RCC 7860 (cell line): ENCODE data around the gene POM121.
"Not testable (repeated sequence)": the region's sequence is repeated elsewhere in the genome, so short reads cannot be mapped to it uniquely, and the experiment has no call there.

ENCODE experiments used
- DNase-seq: peaks from one replicate; pipeline ENCODE4 v3.0.0-alpha.2; 2015; ENCODE audit warnings: low spot score
- FAIRE-seq: peaks from 2 replicates; lab custom pipeline; 2012; peaks lifted over from hg19 to GRCh38; lab: Jason Lieb, UNC

Gene POM121

DNA sequence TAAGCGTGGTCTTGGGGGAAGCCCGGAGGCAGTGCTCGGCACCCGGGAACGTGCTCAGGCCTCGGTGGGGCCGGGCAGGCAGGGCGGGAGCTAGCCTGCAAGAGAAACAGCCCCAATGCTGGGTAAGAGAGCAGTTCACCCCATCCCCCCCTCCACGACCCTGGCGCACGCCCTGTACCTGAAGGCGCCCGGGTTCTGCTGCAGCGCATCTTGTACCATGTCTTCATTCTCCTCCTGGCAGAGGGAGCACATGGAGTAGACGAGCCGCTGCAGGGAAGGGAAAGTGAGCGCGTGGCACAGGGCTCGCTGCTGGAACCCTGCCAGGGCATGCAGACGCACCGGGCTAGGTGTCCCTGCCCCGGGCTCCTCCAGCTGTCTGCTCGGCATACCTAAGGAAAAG, 23.8 kb downstream of the POM121 start:
- FAIRE-seq, DNase-seq: not testable (repeated sequence)

- not testable (repeated sequence) for DNase-seq, FAIRE-seq
Observed at GRCh38 chr7:72949276-72949675, 24.4 kb downstream of the POM121 start.

DNA sequence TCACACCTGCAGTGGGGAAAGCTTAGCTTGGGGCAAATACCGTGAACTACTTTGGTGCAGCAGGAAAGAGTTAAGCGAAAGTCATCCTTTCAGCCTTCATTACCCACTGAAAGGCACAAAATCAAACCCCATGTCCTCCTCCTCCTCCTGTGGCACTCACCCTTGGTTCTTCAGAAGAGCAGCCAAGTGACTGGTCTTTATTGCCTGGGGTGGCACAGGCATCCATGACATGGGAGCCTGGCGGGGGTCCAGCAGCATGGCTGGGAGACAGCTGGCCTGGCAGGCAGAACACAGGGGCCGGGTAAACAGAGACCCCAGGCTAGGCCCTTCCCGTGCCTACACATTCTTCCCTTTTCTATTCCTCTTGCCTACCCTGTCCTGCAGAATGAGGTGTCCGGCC, 24.8 kb downstream of the POM121 start:
- DNase-seq, FAIRE-seq: not testable (repeated sequence)

DNA sequence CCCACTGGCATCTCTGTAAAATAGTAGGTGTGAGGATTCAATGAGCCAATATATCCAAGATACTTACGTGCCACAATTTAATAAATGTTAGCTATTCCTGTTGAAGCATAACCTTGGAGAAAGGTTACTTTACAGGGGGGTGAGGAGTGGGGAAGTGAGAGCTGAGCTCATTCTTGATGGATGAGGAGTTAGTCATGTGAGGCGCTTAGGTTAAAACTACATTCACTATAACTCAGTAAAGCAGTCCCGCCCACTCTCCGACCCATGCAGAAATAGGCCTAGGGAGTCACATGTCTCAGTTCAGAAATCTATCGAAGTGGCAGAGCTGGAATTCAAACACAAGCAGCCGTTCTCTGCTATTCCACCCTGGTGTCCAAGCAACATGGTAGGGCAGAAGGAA, 25.5 kb downstream of the POM121 start:
- not testable (repeated sequence) for DNase-seq, FAIRE-seq

DNA sequence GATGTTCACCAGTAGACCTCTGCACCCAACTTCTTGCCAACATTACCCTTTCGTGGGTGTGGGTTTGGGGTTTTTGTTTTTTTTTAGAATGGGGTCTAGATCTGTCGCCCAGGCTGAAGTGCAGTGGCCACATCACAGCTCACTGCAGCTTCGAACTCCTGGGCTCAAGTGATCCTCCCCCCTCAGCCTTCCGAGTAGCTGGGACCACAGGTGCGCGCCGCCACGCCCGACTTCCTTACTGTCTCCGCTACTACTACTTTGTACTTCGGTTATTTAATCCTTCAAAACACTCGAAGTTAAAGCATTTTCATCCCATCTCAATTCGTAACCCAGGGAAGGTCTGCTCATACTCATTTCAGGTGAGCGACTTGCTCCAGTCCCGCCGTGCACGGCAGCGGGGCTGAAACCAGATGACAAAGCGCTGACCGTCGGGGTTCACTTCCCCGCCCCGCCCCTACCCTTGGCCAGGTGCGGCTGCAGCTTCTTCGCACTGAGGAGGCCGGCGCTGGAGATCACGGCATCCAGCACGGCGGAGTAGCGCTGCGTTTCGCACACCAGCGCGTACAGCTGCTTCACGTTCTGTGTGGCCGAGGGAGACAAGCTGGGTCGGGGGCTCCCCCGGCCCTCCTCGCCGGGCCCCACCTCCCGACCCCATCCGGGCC, 29.1 kb downstream of the POM121 start:
- DNase-seq, FAIRE-seq: not testable (repeated sequence)

DNA sequence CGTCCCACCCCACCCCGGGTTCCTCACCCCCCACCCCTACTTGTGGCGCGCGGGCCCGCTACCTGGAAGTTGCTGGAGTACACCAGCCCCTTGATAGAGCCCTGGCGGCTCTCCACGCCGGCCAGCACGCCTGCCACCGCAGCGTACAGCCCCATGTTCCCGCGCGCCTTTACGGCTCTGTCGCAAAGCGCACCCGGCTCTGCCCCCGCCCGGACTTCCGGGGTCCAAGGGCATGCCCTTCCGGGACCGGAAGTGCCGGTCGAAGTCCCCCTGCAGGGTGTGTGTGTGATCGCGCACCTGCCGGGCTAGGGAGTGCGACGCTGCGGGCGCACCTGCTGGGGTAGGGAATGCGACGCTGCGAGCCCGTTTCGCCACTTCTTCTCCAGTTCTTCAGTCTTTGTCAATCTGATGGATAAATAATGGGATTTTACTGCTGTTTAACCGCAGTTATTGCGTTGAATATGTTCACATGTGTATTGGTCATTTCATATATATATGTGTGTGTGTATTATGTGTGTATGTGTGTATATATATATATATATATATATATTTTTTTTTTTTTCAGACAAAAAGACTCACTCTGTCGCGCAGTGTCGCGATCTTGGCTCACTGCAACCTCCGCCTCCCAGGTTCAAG, 29.8 kb downstream of the POM121 start:
- FAIRE-seq = not testable (repeated sequence)

GRCh38 chr7:72960029-72960428, 35.1 kb downstream of the POM121 start:
- not testable (repeated sequence) for DNase-seq, FAIRE-seq

More for the DNA sequence above, 29.8 kb downstream of the POM121 start:
- DNase-seq = not testable (repeated sequence)

DNA sequence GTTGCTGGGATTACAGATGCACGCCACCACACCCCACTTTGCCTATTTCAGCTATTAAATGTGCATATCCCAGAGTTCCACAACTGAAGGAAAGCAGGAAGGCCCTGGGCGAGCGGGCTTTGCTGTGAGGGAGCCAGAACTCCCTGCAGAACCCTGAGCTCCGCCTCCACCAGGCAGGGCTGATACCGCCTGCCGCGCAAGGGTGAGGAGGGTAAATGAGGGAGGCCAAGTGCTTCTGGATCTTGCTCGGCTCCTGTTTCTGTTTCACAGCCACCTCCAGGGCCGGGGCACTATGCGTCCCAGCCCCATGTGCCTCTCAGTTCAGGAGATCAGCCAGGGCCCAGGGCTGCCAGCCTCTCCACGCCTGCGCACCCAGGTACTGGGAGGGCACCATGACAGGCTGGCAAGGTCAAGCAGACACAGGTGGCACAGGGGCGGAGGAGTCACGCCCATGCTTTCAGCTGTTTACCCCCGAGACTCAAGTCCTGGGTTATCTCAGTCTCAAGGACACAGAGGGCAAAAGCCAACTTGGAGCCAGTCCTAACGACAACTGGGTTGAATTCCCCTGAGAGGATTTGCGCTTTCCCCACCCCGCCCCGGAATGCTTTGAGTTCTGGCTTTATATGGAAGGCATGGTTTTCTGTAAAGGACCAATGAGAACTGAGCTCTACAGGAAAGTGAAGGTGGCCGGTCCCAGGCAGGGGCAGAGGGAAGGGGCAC, 35.9 kb downstream of the POM121 start:
- not testable (repeated sequence) for FAIRE-seq, DNase-seq

- not testable (repeated sequence) for FAIRE-seq, DNase-seq
Observed at GRCh38 chr7:72961346-72961650, 36.4 kb downstream of the POM121 start.

- FAIRE-seq, DNase-seq: not testable (repeated sequence)
Observed at GRCh38 chr7:72963056-72963455, 38.2 kb downstream of the POM121 start.

GRCh38 chr7:72965186-72965975, 40.5 kb downstream of the POM121 start:
- not testable (repeated sequence) for DNase-seq, FAIRE-seq

GRCh38 chr7:72966892-72967291, 42.0 kb downstream of the POM121 start:
- DNase-seq, FAIRE-seq: not testable (repeated sequence)

DNA sequence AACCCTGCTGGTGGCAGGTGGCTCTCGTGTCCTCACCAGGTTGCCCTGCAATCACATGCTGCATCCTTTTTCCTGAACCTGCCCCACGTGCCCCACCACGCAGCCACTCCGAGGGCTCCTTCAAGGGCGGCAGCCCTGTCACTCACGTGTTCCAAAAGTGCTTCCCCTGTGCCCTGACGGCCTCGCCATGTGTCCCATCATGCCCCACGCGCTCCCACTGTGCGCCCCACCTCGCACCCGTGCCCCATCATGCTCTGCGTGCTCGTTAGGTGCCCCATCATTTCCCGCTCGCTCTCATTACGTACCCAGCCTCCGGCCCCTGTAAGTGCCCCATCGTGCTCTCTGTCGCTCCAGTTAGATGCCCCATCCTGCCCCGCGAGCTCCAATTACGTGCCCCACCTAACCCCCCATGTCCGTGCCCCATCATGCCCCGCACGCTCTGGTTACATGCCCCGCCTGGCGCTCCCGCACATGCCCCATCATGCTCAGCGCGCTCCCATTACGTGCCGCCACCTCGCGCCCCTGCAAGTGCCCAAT, 44.2 kb downstream of the POM121 start, which contains the start of gene TRIM74:
TRIM74 (minus strand) TSS at position 487 of the 537 bp plus-strand sequence. CDS start 3,309 bp downstream, outside the sequence.
- FAIRE-seq, DNase-seq: not testable (repeated sequence)

- FAIRE-seq, DNase-seq: not testable (repeated sequence)
Observed at GRCh38 chr7:72969688-72970087, 44.8 kb downstream of the POM121 start.

GRCh38 chr7:72971505-72971904, 46.6 kb downstream of the POM121 start:
- not testable (repeated sequence) for FAIRE-seq, DNase-seq

- FAIRE-seq, DNase-seq: not testable (repeated sequence)
Observed at GRCh38 chr7:72974781-72975180, 49.9 kb downstream of the POM121 start.

DNA sequence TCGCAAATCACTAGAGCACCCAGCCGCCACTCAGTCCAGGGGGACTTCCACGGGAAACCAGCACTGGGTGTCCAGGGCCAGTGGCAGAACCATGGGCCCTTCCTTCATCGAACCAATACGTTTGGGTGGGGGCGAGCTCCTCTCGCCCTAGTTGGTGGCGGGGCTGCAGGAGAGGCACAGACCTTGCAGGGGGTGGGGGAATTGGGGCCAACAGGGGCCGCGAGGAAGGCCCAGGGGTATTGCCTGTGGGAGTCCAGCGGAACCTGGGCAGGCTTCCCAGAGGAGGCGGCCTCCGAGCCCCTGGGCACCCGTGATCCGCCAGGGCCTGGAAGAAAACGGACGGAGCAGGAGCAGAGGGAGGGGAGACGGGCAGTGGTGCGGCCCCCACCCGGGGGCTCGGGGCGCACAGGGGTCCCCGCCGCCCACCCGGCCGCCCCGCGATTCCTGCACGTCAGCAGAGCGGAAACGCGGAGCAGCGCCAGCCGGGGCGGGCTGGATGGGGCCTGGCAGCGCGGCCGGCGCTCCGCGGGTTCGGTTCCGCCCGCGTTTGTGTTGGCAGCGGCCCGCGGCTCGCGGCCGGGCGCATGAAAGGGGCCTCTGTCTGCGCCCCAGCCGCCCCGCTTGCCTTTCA, 50.9 kb downstream of the POM121 start:
- DNase-seq, FAIRE-seq: not testable (repeated sequence)

DNA sequence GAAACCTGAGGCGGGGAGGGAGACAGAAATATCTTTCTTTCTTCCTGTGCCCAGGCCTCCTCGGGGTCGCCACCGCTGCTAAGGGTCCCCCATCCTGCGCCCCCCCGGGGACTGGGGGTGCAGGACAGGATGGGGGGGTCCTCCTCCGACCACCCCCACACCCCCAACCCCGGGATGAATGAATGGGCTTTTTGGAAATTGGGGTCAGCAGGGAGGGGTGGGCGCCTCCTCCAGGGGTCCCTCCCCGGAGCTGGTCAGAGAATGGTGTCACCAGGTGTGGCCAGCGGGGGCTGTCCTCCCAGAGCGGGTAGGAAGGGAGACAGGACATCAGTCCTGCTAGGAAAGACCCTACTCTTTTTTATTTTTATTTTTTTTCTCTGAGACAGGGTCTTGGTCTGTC, 51.5 kb downstream of the POM121 start:
- FAIRE-seq, DNase-seq: not testable (repeated sequence)

GRCh38 chr7:72980382-72980781, 55.5 kb downstream of the POM121 start:
- not testable (repeated sequence) for FAIRE-seq, DNase-seq

DNA sequence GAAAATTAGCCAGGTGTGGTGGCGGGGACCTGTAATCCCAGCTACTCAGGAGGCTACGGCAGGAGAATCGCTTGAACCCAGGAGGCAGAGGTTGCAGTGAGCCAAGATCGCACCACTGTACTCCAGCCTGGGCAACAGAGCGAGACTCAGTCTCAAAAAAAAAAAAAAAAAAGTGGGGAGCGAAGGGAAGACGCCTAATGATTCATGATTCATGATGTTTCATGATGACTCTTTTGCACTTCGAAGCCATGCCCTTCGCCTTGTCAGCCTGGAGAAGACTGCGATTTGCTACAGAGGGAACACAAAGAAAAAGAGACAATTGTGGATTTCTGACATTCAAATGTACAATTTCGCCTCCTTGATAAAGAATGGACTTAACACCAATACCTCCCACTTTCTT, 57.2 kb downstream of the POM121 start:
- not testable (repeated sequence) for DNase-seq, FAIRE-seq
